AG04449 (cell line): Measurements from ENCODE around the gene CACNA2D1.

Source experiments
- CTCF ChIA-PET: fragments of 350-600 bp; formaldehyde crosslinking; extraction: SDS; loops from one replicate; lab custom pipeline; 2021; ENCODE audit warnings: antibody characterized with exemption; lab: Yijun Ruan, JAX
- POLR2A ChIA-PET: fragments of 400-600, 350-600 bp; formaldehyde crosslinking; extraction: SDS; loops from one replicate; lab custom pipeline; 2020; ENCODE audit warnings: antibody characterized with exemption, inconsistent platforms; lab: Yijun Ruan, JAX
- DNase-seq: peaks from one replicate; pipeline ENCODE4 v3.0.0-alpha.2; 2010; ENCODE audit warnings: low read depth, low spot score
- H3K4me3 ChIP-seq: 2 replicates; pipeline ENCODE4 v1.5.1; 2011; ENCODE audit warnings: low read depth, mild to moderate bottlenecking, control low read depth, low read length
- CTCF ChIP-seq: IDR thresholded peaks from one replicate; pipeline ENCODE4 v1.5.1; 2011; ENCODE audit warnings: mild to moderate bottlenecking, moderate library complexity, low read length, control low read depth, inconsistent platforms; ENCODE audit not compliant: insufficient read depth; ENCODE audit errors: missing control alignments

CACNA2D1 gene

DNA sequence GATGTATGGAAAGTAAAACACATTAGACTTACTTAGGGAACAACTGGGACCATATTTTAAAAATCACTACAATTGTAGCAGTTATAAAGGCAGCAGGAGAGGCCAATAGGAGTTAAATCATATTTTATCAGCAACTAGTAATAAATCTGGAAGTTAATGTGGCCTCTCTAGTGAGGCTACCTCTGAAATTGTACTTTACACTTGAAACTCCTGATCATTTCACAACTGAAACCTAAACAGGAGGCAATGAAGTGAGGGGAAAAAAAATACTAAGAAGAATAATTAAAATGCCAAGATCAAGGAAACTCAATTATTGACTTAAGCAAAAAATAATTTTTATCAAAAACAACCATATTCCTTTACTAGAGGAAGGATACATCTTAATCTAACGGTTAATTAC is 408.1 kb downstream of the CACNA2D1 start:
- ChIA-PET CTCF (interaction anchor here (1.2 to 2.9 kb wide), 4 partner anchors 10 to 536 kb away, joined by 3 to 8 read pairs (median 7); no protein-coding TSS in a partner anchor), POLR2A (no interaction called here)
- no peak for TF ChIP-seq CTCF
- H3K4me3 ChIP-seq: no peak overlapping the region
- DNase-seq: no peak

DNA sequence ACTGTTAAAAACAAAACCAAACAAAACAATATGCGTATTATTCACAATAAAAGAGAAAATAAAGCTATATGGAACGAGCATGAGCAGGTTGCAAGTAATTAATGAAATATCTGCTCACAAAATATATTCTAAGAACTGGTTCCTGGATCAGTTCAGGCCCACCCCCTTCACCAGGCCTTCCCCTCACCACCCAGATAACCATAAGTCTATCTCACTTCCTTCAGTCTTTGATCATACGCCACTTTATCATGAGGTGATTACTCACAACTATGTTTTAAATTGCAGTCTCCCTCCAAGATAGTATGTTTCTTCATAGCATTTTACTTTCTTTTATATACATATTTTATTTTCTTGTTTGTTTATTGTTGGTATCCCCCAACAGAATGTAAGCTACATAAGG is 410.7 kb downstream of the CACNA2D1 start:
- no peak for TF ChIP-seq CTCF
- DNase-seq: no peak
- no peak overlapping the region for H3K4me3 ChIP-seq
- ChIA-PET POLR2A (no interaction called here), CTCF (interaction anchor here (1.1 to 2.8 kb wide), 4 partner anchors 11 to 532 kb away, joined by 3 to 15 read pairs (median 6); no protein-coding TSS in a partner anchor)

DNA sequence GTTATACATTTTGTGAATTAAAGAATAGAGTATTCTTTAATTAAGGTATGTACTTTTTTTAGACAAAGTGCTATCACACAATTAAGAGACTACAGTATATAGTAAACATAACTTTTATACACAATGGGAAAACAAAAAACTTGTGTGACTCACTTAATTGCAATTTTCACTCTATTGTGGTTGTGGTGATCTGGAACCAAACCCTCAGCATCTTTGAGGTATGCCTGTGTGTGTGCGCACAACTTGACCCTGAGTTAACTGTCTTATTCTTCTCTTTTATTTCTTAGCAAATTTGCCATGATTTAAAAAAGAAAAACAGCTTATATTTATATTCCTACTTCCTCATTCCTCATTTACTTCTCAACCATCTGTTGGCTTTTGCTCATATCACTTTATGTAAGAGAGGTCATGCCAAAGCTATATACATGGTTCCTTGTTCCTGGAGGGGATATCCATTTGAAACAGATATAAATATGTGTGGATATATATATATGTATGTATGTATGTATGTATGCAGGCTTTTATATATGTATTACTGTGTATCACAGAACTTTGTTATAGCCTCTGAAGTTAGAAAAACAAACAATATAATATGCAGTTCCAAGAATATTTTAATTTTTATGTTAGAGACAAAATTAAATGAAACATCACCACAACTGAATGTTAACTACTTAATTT is 414.2 kb downstream of the CACNA2D1 start:
- CTCF ChIA-PET: interaction anchor here (2.3 to 2.7 kb wide), 2 partner anchors 12 to 16 kb away, joined by 6 to 15 read pairs; no protein-coding TSS in a partner anchor
- DNase-seq: no peak
- no peak overlapping the region for H3K4me3 ChIP-seq
- no peak for TF ChIP-seq CTCF
- POLR2A ChIA-PET: no interaction called here

GRCh38 chr7:82028097-82028496 is 415.5 kb downstream of the CACNA2D1 start:
- POLR2A ChIA-PET: no interaction called here
- CTCF ChIA-PET: interaction anchor here (2.3 to 2.7 kb wide), 2 partner anchors 11 to 17 kb away, joined by 6 to 15 read pairs; no protein-coding TSS in a partner anchor
- H3K4me3 ChIP-seq: no peak overlapping the region
- DNase-seq: no peak
- no peak for TF ChIP-seq CTCF

- no peak for TF ChIP-seq CTCF
- DNase-seq: no peak
- ChIA-PET POLR2A (no interaction called here), CTCF (interaction anchor here (1.2 to 9.3 kb wide), 2 partner anchors 522 to 708 kb away, joined by 3 to 225 read pairs; no protein-coding TSS in a partner anchor)
- H3K4me3 ChIP-seq: no peak overlapping the region
Observed at GRCh38 chr7:82021713-82022112, 421.9 kb downstream of the CACNA2D1 start.

DNA sequence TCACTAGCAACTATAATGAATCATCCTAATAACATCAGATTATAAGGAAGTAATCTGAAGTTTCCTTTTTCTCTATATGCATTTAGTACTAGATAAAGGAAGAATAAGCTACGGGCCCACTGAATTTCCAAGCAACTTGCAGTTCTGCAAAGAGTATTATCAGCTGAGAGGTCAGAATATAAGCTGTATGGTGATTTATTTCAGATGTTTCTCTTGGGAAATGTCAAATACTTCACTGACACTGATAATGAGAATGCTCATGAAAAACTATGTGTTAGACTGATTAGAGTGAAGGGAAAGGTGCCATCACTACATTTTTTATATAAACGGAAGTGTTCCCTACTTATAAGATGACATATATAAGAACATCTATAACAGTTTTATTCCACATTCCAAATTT is 422.5 kb downstream of the CACNA2D1 start:
- H3K4me3 ChIP-seq: no peak overlapping the region
- ChIA-PET CTCF (interaction anchor here (1.2 to 9.3 kb wide), 2 partner anchors 521 to 709 kb away, joined by 3 to 225 read pairs; no protein-coding TSS in a partner anchor), POLR2A (no interaction called here)
- no peak for TF ChIP-seq CTCF
- no peak for DNase-seq
